Caco-2 (cell line): ENCODE results near the gene SPOCK1. TPM values are rescaled to one million over a fixed set of nuclear protein-coding genes. Genes with fewer than 3 reads are reported as not detected.

Experiments used
- BruUV-seq: library from RNA; stranded (reverse); fragments of 400-500 nt; replicated peaks from 2 replicates; lab custom pipeline; 2021; lab: Mats Ljungman, UMichigan
- CTCF ChIA-PET: fragments of 300-600 bp; sonication (Branson Sonifier 250); formaldehyde crosslinking; loops from one replicate; lab custom pipeline; 2022; ENCODE audit warnings: antibody characterized with exemption; lab: Charles Lee
- POLR2A ChIA-PET: fragments of 300-600 bp; sonication (Branson Sonifier 250); formaldehyde crosslinking; loops from one replicate; lab custom pipeline; 2022; ENCODE audit warnings: antibody characterized with exemption; lab: Charles Lee
- DNase-seq, 2 experiments: peaks; one replicate each; pipeline versions ENCODE4 v3.0.0 to v3.0.0-alpha.2; 2020 to 2022
- H3K27me3 ChIP-seq: replicated peaks from 2 replicates; pipeline ENCODE4 v1.6.0; 2011; ENCODE audit warnings: low read length; ENCODE audit not compliant: control insufficient read depth, insufficient read depth
- H3K36me3 ChIP-seq: 2 replicates; pipeline ENCODE4 v1.5.1; 2011; ENCODE audit warnings: low read length; ENCODE audit not compliant: control insufficient read depth, insufficient read depth
- H3K4me1 ChIP-seq: fragments of 250-450 bp; sonication (Bioruptor Pico); 2 replicates; pipeline ENCODE4 v1.5.1; 2020; ENCODE audit warnings: mild to moderate bottlenecking
- H3K4me3 ChIP-seq: 2 replicates; pipeline ENCODE4 v1.5.1; 2011; ENCODE audit warnings: low read depth, mild to moderate bottlenecking, control low read depth, low read length
- H3K9me3 ChIP-seq: fragments of 250-450 bp; sonication (Bioruptor Pico); 2 replicates; pipeline ENCODE4 v1.5.1; 2020; ENCODE audit warnings: mild to moderate bottlenecking, moderate library complexity
- H3K27ac Mint-ChIP-seq: one replicate; pipeline ENCODE4 v1.8.0; 2022; ENCODE audit warnings: mixed read lengths; ENCODE audit not compliant: unreplicated experiment
- H3K27me3 Mint-ChIP-seq: one replicate; pipeline ENCODE4 v1.8.0; 2022; ENCODE audit warnings: mixed read lengths; ENCODE audit not compliant: insufficient read depth, unreplicated experiment
- H3K36me3 Mint-ChIP-seq: one replicate; pipeline ENCODE4 v1.8.0; 2022; ENCODE audit warnings: mild to moderate bottlenecking, mixed read lengths; ENCODE audit not compliant: insufficient read depth, unreplicated experiment
- H3K4me1 Mint-ChIP-seq: one replicate; pipeline ENCODE4 v1.8.0; 2022; ENCODE audit warnings: low read depth, mixed read lengths; ENCODE audit not compliant: unreplicated experiment
- H3K4me3 Mint-ChIP-seq: one replicate; pipeline ENCODE4 v1.8.0; 2022; ENCODE audit warnings: mild to moderate bottlenecking, moderate library complexity, mixed read lengths; ENCODE audit not compliant: unreplicated experiment
- H3K9me3 Mint-ChIP-seq: one replicate; pipeline ENCODE4 v1.8.0; 2022; ENCODE audit warnings: mixed read lengths; ENCODE audit not compliant: unreplicated experiment
- CTCF ChIP-seq, 2 experiments: fragments of 200-600 bp in 1 of 2; IDR thresholded peaks; 1 replicate in 1 of 2; 2 replicates in 1 of 2; pipeline versions ENCODE4 v1.5.1 to v1.8.0; 2011 to 2022; ENCODE audit warnings: antibody characterized with exemption in 1 of 2, control low read depth in 1 of 2, inconsistent platforms in 1 of 2, low read depth in 1 of 2, low read length in 1 of 2, mild to moderate bottlenecking in 1 of 2, moderate library complexity in 1 of 2; ENCODE audit not compliant: insufficient read depth in 1 of 2, severe bottlenecking in 1 of 2, unreplicated experiment in 1 of 2
- intact Hi-C: fragments of 100-400 bp; cut with micrococcal nuclease; formaldehyde crosslinking; loops from one replicate; pipeline ENCODE4 v1.10.0; 2022; ENCODE audit not compliant: unreplicated experiment
- total RNA-seq: library from RNA; stranded (reverse); gene quantifications from 2 replicates; pipeline ENCODE4 v1.2.3, GENCODE V29; 2022

Gene SPOCK1
- total RNA-seq, 1 experiment from 2014 or later = not detected

- TF ChIP-seq CTCF (IDR thresholded peaks at IDR 0.05; ENCODE audit: insufficient read depth in 1 of 2, low read depth in 1 of 2, low read length in 1 of 2, severe bottlenecking in 1 of 2, unreplicated experiment in 1 of 2) = no peak
- H3K27me3 Mint-ChIP-seq = peaks cover 11% of the 10 kb centered on the region
- POLR2A ChIA-PET = no interaction called here
Measured at GRCh38 chr5:137264573-137264972, 234.6 kb downstream of the SPOCK1 start.

GRCh38 chr5:137264041-137264440 lies 235.1 kb downstream of the SPOCK1 start:
- TF ChIP-seq CTCF (IDR thresholded peaks at IDR 0.05; ENCODE audit: insufficient read depth in 1 of 2, low read depth in 1 of 2, low read length in 1 of 2, severe bottlenecking in 1 of 2, unreplicated experiment in 1 of 2) = no peak
- Mint-ChIP-seq H3K27ac (no peak overlapping the region), H3K4me1 (no peaks in the 10 kb centered on the region), H3K4me3 (no peak overlapping the region), H3K27me3 (peaks cover 11% of the 10 kb centered on the region), H3K36me3 (no peaks in the 10 kb centered on the region), H3K9me3 (no peaks in the 10 kb centered on the region)
- Histone ChIP-seq H3K9me3 (no peaks in the 10 kb centered on the region), H3K4me1 (no peaks in the 10 kb centered on the region), H3K36me3 (no peaks in the 10 kb centered on the region), H3K4me3 (no peak overlapping the region), H3K27me3 (no peaks in the 10 kb centered on the region)
- ChIA-PET CTCF (no interaction called here), POLR2A (no interaction called here)
- intact Hi-C loops = no loop called here
- no TSS peak for BruUV-seq
- no peak for DNase-seq

More at GRCh38 chr5:137264573-137264972, 234.6 kb downstream of the SPOCK1 start:
- Mint-ChIP-seq H3K27ac (no peak overlapping the region), H3K4me3 (no peak overlapping the region), H3K4me1 (no peaks in the 10 kb centered on the region), H3K9me3 (no peaks in the 10 kb centered on the region), H3K36me3 (no peaks in the 10 kb centered on the region)
- CTCF ChIA-PET = no interaction called here
- no peak for DNase-seq
- Histone ChIP-seq H3K4me1 (no peaks in the 10 kb centered on the region), H3K9me3 (no peaks in the 10 kb centered on the region), H3K36me3 (no peaks in the 10 kb centered on the region), H3K27me3 (no peaks in the 10 kb centered on the region), H3K4me3 (no peak overlapping the region)
- no TSS peak for BruUV-seq
- intact Hi-C loops = no loop called here

- Histone ChIP-seq H3K27me3 (no peaks in the 10 kb centered on the region), H3K4me1 (no peaks in the 10 kb centered on the region), H3K4me3 (no peak overlapping the region), H3K9me3 (no peaks in the 10 kb centered on the region), H3K36me3 (no peaks in the 10 kb centered on the region)
- H3K4me1 Mint-ChIP-seq = no peaks in the 10 kb centered on the region
- intact Hi-C loops = no loop called here
- peaks cover 11% of the 10 kb centered on the region for H3K27me3 Mint-ChIP-seq
- H3K9me3 Mint-ChIP-seq = no peaks in the 10 kb centered on the region
- CTCF ChIA-PET = no interaction called here
- POLR2A ChIA-PET = no interaction called here
- BruUV-seq = no TSS peak
- H3K27ac Mint-ChIP-seq = no peak overlapping the region
- DNase-seq = no peak
- TF ChIP-seq CTCF (IDR thresholded peaks at IDR 0.05; ENCODE audit: insufficient read depth in 1 of 2, low read depth in 1 of 2, low read length in 1 of 2, severe bottlenecking in 1 of 2, unreplicated experiment in 1 of 2) = no peak
- no peaks in the 10 kb centered on the region for H3K36me3 Mint-ChIP-seq
- H3K4me3 Mint-ChIP-seq = no peak overlapping the region
Measured at GRCh38 chr5:137263371-137264005, 235.6 kb downstream of the SPOCK1 start.
